T-helper 2 cell treated with Interferon-gamma antibody and Interleukin-4, amounts not matched to agents 5 μg/mL and 100 μg/mL, for 36 hours (primary cell): Measurements from ENCODE around the gene BZW2.

Experiments
- DNase-seq: peaks from one replicate; pipeline ENCODE4 v3.0.0; 2021; ENCODE audit warnings: low spot score
- H3K27ac Mint-ChIP-seq: one replicate; pipeline ENCODE4 v1.8.0; 2021; ENCODE audit warnings: mild to moderate bottlenecking, mixed read lengths
- H3K27me3 Mint-ChIP-seq: one replicate; pipeline ENCODE4 v1.8.0; 2021; ENCODE audit warnings: low read depth, mixed read lengths
- H3K36me3 Mint-ChIP-seq: one replicate; pipeline ENCODE4 v1.8.0; 2021; ENCODE audit warnings: low read depth, mixed read lengths
- H3K4me1 Mint-ChIP-seq: one replicate; pipeline ENCODE4 v1.8.0; 2021; ENCODE audit warnings: low read depth, mixed read lengths
- H3K4me3 Mint-ChIP-seq: one replicate; pipeline ENCODE4 v1.8.0; 2022; ENCODE audit warnings: mild to moderate bottlenecking, moderate library complexity, mixed read lengths
- H3K9me3 Mint-ChIP-seq: one replicate; pipeline ENCODE4 v1.8.0; 2021; ENCODE audit warnings: mixed read lengths

Gene BZW2

GRCh38 chr7:16630654-16631053, 15.3 kb upstream of the BZW2 start:
- H3K27me3 Mint-ChIP-seq = no peaks in the 10 kb centered on the region
- peaks cover 2% of the 10 kb centered on the region for H3K4me1 Mint-ChIP-seq
- DNase-seq = no peak
- H3K36me3 Mint-ChIP-seq = peaks cover 7% of the 10 kb centered on the region
- H3K4me3 Mint-ChIP-seq = no peak overlapping the region
- H3K27ac Mint-ChIP-seq = no peak overlapping the region
- H3K9me3 Mint-ChIP-seq = no peaks in the 10 kb centered on the region

GRCh38 chr7:16634271-16634738, 11.7 kb upstream of the BZW2 start:
- no peak overlapping the region for H3K4me3 Mint-ChIP-seq
- H3K27me3 Mint-ChIP-seq = no peaks in the 10 kb centered on the region
- H3K36me3 Mint-ChIP-seq = peaks cover 11% of the 10 kb centered on the region
- no peak overlapping the region for H3K27ac Mint-ChIP-seq
- H3K9me3 Mint-ChIP-seq = no peaks in the 10 kb centered on the region
- H3K4me1 Mint-ChIP-seq = peaks cover 6% of the 10 kb centered on the region
- DNase-seq = no peak

GRCh38 chr7:16636555-16637101, 9.4 kb upstream of the BZW2 start:
- H3K36me3 Mint-ChIP-seq = peaks cover 10% of the 10 kb centered on the region
- DNase-seq = no peak
- no peaks in the 10 kb centered on the region for H3K27me3 Mint-ChIP-seq
- no peak overlapping the region for H3K27ac Mint-ChIP-seq
- H3K9me3 Mint-ChIP-seq = no peaks in the 10 kb centered on the region
- H3K4me3 Mint-ChIP-seq = no peak overlapping the region
- H3K4me1 Mint-ChIP-seq = peaks cover 8% of the 10 kb centered on the region

GRCh38 chr7:16637379-16637778, 8.6 kb upstream of the BZW2 start:
- no peaks in the 10 kb centered on the region for H3K27me3 Mint-ChIP-seq
- DNase-seq = no peak
- no peak overlapping the region for H3K27ac Mint-ChIP-seq
- peaks cover 13% of the 10 kb centered on the region for H3K36me3 Mint-ChIP-seq
- peaks cover 8% of the 10 kb centered on the region for H3K4me1 Mint-ChIP-seq
- no peaks in the 10 kb centered on the region for H3K9me3 Mint-ChIP-seq
- H3K4me3 Mint-ChIP-seq = no peak overlapping the region

- peaks cover 15% of the 10 kb centered on the region for H3K4me1 Mint-ChIP-seq
- no peak overlapping the region for H3K27ac Mint-ChIP-seq
- H3K36me3 Mint-ChIP-seq = peaks cover 16% of the 10 kb centered on the region
- H3K27me3 Mint-ChIP-seq = no peaks in the 10 kb centered on the region
- no peak overlapping the region for H3K4me3 Mint-ChIP-seq
- H3K9me3 Mint-ChIP-seq = no peaks in the 10 kb centered on the region
- DNase-seq = no peak
These were observed 7.4 kb upstream of the BZW2 start for GRCh38 chr7:16638282-16639280.

- Mint-ChIP-seq H3K4me1 (peaks cover 45% of the 10 kb centered on the region), H3K9me3 (no peaks in the 10 kb centered on the region), H3K27ac (no peak overlapping the region), H3K4me3 (peak overlapping the region; percentile 98), H3K27me3 (no peaks in the 10 kb centered on the region), H3K36me3 (peaks cover 17% of the 10 kb centered on the region)
- DNase-seq = no peak
These were observed 1.8 kb upstream of the BZW2 start for GRCh38 chr7:16644157-16644556.

- H3K27ac Mint-ChIP-seq = peak overlapping the region; percentile 98
- peaks cover 17% of the 10 kb centered on the region for H3K36me3 Mint-ChIP-seq
- peak overlapping the region; percentile 98 for H3K4me3 Mint-ChIP-seq
- H3K9me3 Mint-ChIP-seq = no peaks in the 10 kb centered on the region
- DNase-seq = peak; percentile 27
- no peaks in the 10 kb centered on the region for H3K27me3 Mint-ChIP-seq
- H3K4me1 Mint-ChIP-seq = peaks cover 49% of the 10 kb centered on the region
These were observed 1.1 kb upstream of the BZW2 start for GRCh38 chr7:16644636-16645592.

- Mint-ChIP-seq H3K9me3 (no peaks in the 10 kb centered on the region), H3K27me3 (no peaks in the 10 kb centered on the region), H3K4me1 (peaks cover 59% of the 10 kb centered on the region), H3K4me3 (peak overlapping the region; percentile 98), H3K27ac (peak overlapping the region; percentile 98), H3K36me3 (peaks cover 20% of the 10 kb centered on the region)
- DNase-seq = no peak
These were observed 591 bp downstream of the BZW2 start for GRCh38 chr7:16646472-16647072.

GRCh38 chr7:16647435-16647960, 1.5 kb downstream of the BZW2 start:
- DNase-seq = no peak
- Mint-ChIP-seq H3K27me3 (no peaks in the 10 kb centered on the region), H3K4me1 (peaks cover 64% of the 10 kb centered on the region), H3K9me3 (no peaks in the 10 kb centered on the region), H3K27ac (no peak overlapping the region), H3K4me3 (peak overlapping the region; percentile 98), H3K36me3 (peaks cover 17% of the 10 kb centered on the region)

GRCh38 chr7:16648551-16648950, 2.6 kb downstream of the BZW2 start:
- Mint-ChIP-seq H3K4me3 (peak overlapping the region; percentile 27), H3K27ac (no peak overlapping the region), H3K36me3 (peaks cover 20% of the 10 kb centered on the region), H3K9me3 (no peaks in the 10 kb centered on the region), H3K4me1 (peaks cover 64% of the 10 kb centered on the region), H3K27me3 (no peaks in the 10 kb centered on the region)
- no peak for DNase-seq

GRCh38 chr7:16649196-16649595, 3.2 kb downstream of the BZW2 start:
- H3K27ac Mint-ChIP-seq = no peak overlapping the region
- H3K9me3 Mint-ChIP-seq = no peaks in the 10 kb centered on the region
- DNase-seq = no peak
- H3K27me3 Mint-ChIP-seq = no peaks in the 10 kb centered on the region
- H3K36me3 Mint-ChIP-seq = peaks cover 20% of the 10 kb centered on the region
- no peak overlapping the region for H3K4me3 Mint-ChIP-seq
- peaks cover 57% of the 10 kb centered on the region for H3K4me1 Mint-ChIP-seq

- Mint-ChIP-seq H3K4me3 (no peak overlapping the region), H3K36me3 (peaks cover 20% of the 10 kb centered on the region), H3K4me1 (peaks cover 53% of the 10 kb centered on the region), H3K9me3 (no peaks in the 10 kb centered on the region), H3K27ac (no peak overlapping the region), H3K27me3 (no peaks in the 10 kb centered on the region)
- no peak for DNase-seq
These were observed 4.3 kb downstream of the BZW2 start for GRCh38 chr7:16650266-16650665.
